H4 (cell line): ENCODE data around the gene DIS3L2. TPM values are rescaled to one million over a fixed set of nuclear protein-coding genes. Genes with fewer than 3 reads are reported as not detected.
"Not testable (repeated sequence)": the region's sequence is repeated elsewhere in the genome, so short reads cannot be mapped to it uniquely, and the experiment has no call there.

Experiments used
- DNase-seq: peaks from one replicate; pipeline ENCODE4 v3.0.0-alpha.2; 2015; ENCODE audit warnings: low spot score
- total RNA-seq: library from RNA; depleted of rRNA; stranded (reverse); fragments of >200 nt; shearing (Covaris generic); gene quantifications from 2 replicates; pipeline ENCODE4 v1.2.3, GENCODE V29; 2014

DIS3L2 gene
- total RNA-seq, 1 experiment from 2014 or later = 16.7 TPM

- DNase-seq = no peak
Observed at GRCh38 chr2:232368311-232368731, 406.8 kb downstream of the DIS3L2 start.

GRCh38 chr2:232369126-232369951 lies 407.8 kb downstream of the DIS3L2 start:
- no peak for DNase-seq

- not testable (repeated sequence) for DNase-seq
Observed at GRCh38 chr2:232370007-232370406, 408.5 kb downstream of the DIS3L2 start.

- no peak for DNase-seq
Observed at GRCh38 chr2:232372231-232373208, 411.0 kb downstream of the DIS3L2 start.

- DNase-seq = no peak
Observed at GRCh38 chr2:232374356-232374755, 412.8 kb downstream of the DIS3L2 start.

GRCh38 chr2:232375164-232375563 lies 413.7 kb downstream of the DIS3L2 start:
- no peak for DNase-seq

- DNase-seq = no peak
Observed at GRCh38 chr2:232376260-232376659, 414.7 kb downstream of the DIS3L2 start.

- no peak for DNase-seq
Observed at GRCh38 chr2:232376713-232377112, 415.2 kb downstream of the DIS3L2 start.

- DNase-seq = no peak
Observed at GRCh38 chr2:232377319-232377718, 415.8 kb downstream of the DIS3L2 start.

- DNase-seq = no peak
Observed at GRCh38 chr2:232377841-232378734, 416.6 kb downstream of the DIS3L2 start.

- not testable (repeated sequence) for DNase-seq
Observed at GRCh38 chr2:232378735-232379151, 417.2 kb downstream of the DIS3L2 start, which contains the start of gene ALPP. Gene ALPP (plus strand): TSS chr2:232378751. CDS start chr2:232378803, 52 bp downstream.

GRCh38 chr2:232379610-232380590 lies 418.4 kb downstream of the DIS3L2 start:
- DNase-seq = not testable (repeated sequence)

- DNase-seq = not testable (repeated sequence)
Observed at GRCh38 chr2:232381204-232382031, 419.9 kb downstream of the DIS3L2 start.

- DNase-seq = no peak
Observed at GRCh38 chr2:232382331-232383225, 421.1 kb downstream of the DIS3L2 start.

GRCh38 chr2:232384466-232384865 lies 423.0 kb downstream of the DIS3L2 start:
- no peak for DNase-seq

- not testable (repeated sequence) for DNase-seq
Observed at GRCh38 chr2:232385058-232385457, 423.5 kb downstream of the DIS3L2 start.

- DNase-seq = peak; percentile 88
Observed at GRCh38 chr2:232385660-232386489, 424.4 kb downstream of the DIS3L2 start.
